SK-N-SH treated with all-trans-retinoic acid at 6 μM for 48 hours (cell line): Measurements from ENCODE around the gene PRKG1.

Experiments used
- ATAC-seq: fragments of 200-7000 bp; cut with Tn5 transposase; 3 replicates; pipeline ENCODE4 v1.9.1; 2020; ENCODE audit warnings: mild to moderate bottlenecking, moderate library complexity
- ARNTL ChIP-seq: fragments of 450-650 bp; formaldehyde crosslinking; IDR thresholded peaks from 2 replicates; pipeline ENCODE4 v1.5.0; 2020; ENCODE audit warnings: low read depth, mild to moderate bottlenecking, moderate library complexity, borderline replicate concordance
- BACH2 ChIP-seq: fragments of 250-450 bp; sonication (Bioruptor Pico); IDR thresholded peaks from 2 replicates; pipeline ENCODE4 v1.9.0; 2021; ENCODE audit warnings: mild to moderate bottlenecking, borderline replicate concordance
- CREB5 ChIP-seq: fragments of 250-450 bp; sonication (Bioruptor Pico); IDR thresholded peaks from 2 replicates; pipeline ENCODE4 v1.5.1; 2020; ENCODE audit warnings: low read depth, mild to moderate bottlenecking, moderate library complexity
- CSDC2 ChIP-seq: fragments of 250-450 bp; sonication (Bioruptor Pico); IDR thresholded peaks from 2 replicates; pipeline ENCODE4 v1.5.0; 2020; ENCODE audit warnings: mild to moderate bottlenecking, moderate library complexity
- CSRNP3 ChIP-seq: fragments of 250-450 bp; sonication (Bioruptor Pico); IDR thresholded peaks from 2 replicates; pipeline ENCODE4 v1.5.1; 2021; ENCODE audit warnings: mild to moderate bottlenecking, moderate library complexity
- ESRRG ChIP-seq: fragments of 250-450 bp; sonication (Bioruptor Pico); IDR thresholded peaks from 2 replicates; pipeline ENCODE4 v1.6.1; 2021; ENCODE audit warnings: mild to moderate bottlenecking
- GLIS3 ChIP-seq: fragments of 250-450 bp; sonication (Bioruptor Pico); IDR thresholded peaks from 2 replicates; pipeline ENCODE4 v1.5.0; 2020; ENCODE audit warnings: mild to moderate bottlenecking, moderate library complexity
- ISL1 ChIP-seq: fragments of 250-450 bp; sonication (Bioruptor Pico); IDR thresholded peaks from 2 replicates; pipeline ENCODE4 v2.1.2; 2022; ENCODE audit warnings: mild to moderate bottlenecking, moderate library complexity
- OSR1 ChIP-seq: fragments of 250-450 bp; sonication (Bioruptor Pico); IDR thresholded peaks from 2 replicates; pipeline ENCODE4 v1.8.0; 2022; ENCODE audit warnings: moderate library complexity, mild to moderate bottlenecking, inconsistent platforms
- PATZ1 ChIP-seq: fragments of 250-450 bp; sonication (Bioruptor Pico); IDR thresholded peaks from 2 replicates; pipeline ENCODE4 v1.8.0; 2020; ENCODE audit warnings: mild to moderate bottlenecking, moderate library complexity, borderline replicate concordance
- POU6F1 ChIP-seq: fragments of 250-450 bp; sonication (Bioruptor Pico); IDR thresholded peaks from 2 replicates; pipeline ENCODE4 v1.8.0; 2021; ENCODE audit warnings: low read depth, mild to moderate bottlenecking, moderate library complexity, borderline replicate concordance
- PPARA ChIP-seq: fragments of 250-450 bp; sonication (Bioruptor Pico); IDR thresholded peaks from 2 replicates; pipeline ENCODE4 v1.5.0; 2020; ENCODE audit warnings: mild to moderate bottlenecking, borderline replicate concordance
- RARB ChIP-seq: fragments of 250-450 bp; sonication (Bioruptor Pico); IDR thresholded peaks from 2 replicates; pipeline ENCODE4 v1.8.0; 2021; ENCODE audit warnings: mild to moderate bottlenecking, moderate library complexity
- SNAI2 ChIP-seq: fragments of 250-450 bp; sonication (Bioruptor Pico); IDR thresholded peaks from 2 replicates; pipeline ENCODE4 v1.5.0; 2020; ENCODE audit warnings: mild to moderate bottlenecking, moderate library complexity
- TCF4 ChIP-seq: fragments of 250-450 bp; sonication (Bioruptor Pico); IDR thresholded peaks from 2 replicates; pipeline ENCODE4 v1.8.0; 2021; ENCODE audit warnings: mild to moderate bottlenecking, moderate library complexity, borderline replicate concordance
- TOX ChIP-seq: fragments of 250-450 bp; sonication (Bioruptor Pico); IDR thresholded peaks from 2 replicates; pipeline ENCODE4 v1.8.0; 2021; ENCODE audit warnings: mild to moderate bottlenecking, moderate library complexity, borderline replicate concordance
- TSHZ2 ChIP-seq: fragments of 250-450 bp; sonication (Bioruptor Pico); IDR thresholded peaks from 2 replicates; pipeline ENCODE4 v1.5.0; 2020; ENCODE audit warnings: mild to moderate bottlenecking, moderate library complexity
- ZC3H10 ChIP-seq: fragments of 250-450 bp; sonication (Bioruptor Pico); IDR thresholded peaks from 2 replicates; pipeline ENCODE4 v1.5.1; 2021; ENCODE audit warnings: mild to moderate bottlenecking, moderate library complexity
- ZFP3 ChIP-seq: fragments of 250-450 bp; sonication (Bioruptor Pico); IDR thresholded peaks from 2 replicates; pipeline ENCODE4 v1.5.0; 2020; ENCODE audit warnings: mild to moderate bottlenecking, moderate library complexity
- ZNF565 ChIP-seq: fragments of 450-650 bp; formaldehyde crosslinking; conservative IDR thresholded peaks from 2 replicates; pipeline ENCODE4 v1.5.0; 2020; ENCODE audit warnings: low read depth, mild to moderate bottlenecking, moderate library complexity
- ZNF70 ChIP-seq: fragments of 450-650 bp; formaldehyde crosslinking; IDR thresholded peaks from 2 replicates; pipeline ENCODE4 v1.5.0; 2020; ENCODE audit warnings: mild to moderate bottlenecking, moderate library complexity

PRKG1 gene

GRCh38 chr10:52056291-52056690 lies 982.0 kb downstream of the PRKG1 start:
- ATAC-seq, result no peak
- no peak for TF ChIP-seq OSR1
- no peak for TF ChIP-seq ISL1 (CRISPR knock-in tag)
- TF ChIP-seq CREB5 (CRISPR knock-in tag), result no peak
- no peak for TF ChIP-seq POU6F1 (CRISPR knock-in tag)
- TF ChIP-seq ZNF565 (CRISPR knock-in tag), result no peak
- TF ChIP-seq BACH2, result no peak
- no peak for TF ChIP-seq CSRNP3
- TF ChIP-seq PATZ1 (CRISPR knock-in tag), result no peak
- TF ChIP-seq TCF4, result no peak
- TF ChIP-seq SNAI2 (CRISPR knock-in tag), result no peak
- TF ChIP-seq ZC3H10 (CRISPR knock-in tag), result no peak
- TF ChIP-seq PPARA (CRISPR knock-in tag), result no peak
- TF ChIP-seq ZFP3 (CRISPR knock-in tag), result no peak
- no peak for TF ChIP-seq TSHZ2 (CRISPR knock-in tag)
- TF ChIP-seq ESRRG (CRISPR knock-in tag), result no peak
- no peak for TF ChIP-seq RARB (CRISPR knock-in tag)

- no peak for ATAC-seq
- TF ChIP-seq TOX (CRISPR knock-in tag), result no peak
- TF ChIP-seq PATZ1 (CRISPR knock-in tag), result no peak
- TF ChIP-seq CSDC2 (CRISPR knock-in tag), result no peak
- no peak for TF ChIP-seq POU6F1 (CRISPR knock-in tag)
- TF ChIP-seq ZNF70, result no peak
- TF ChIP-seq ZNF565 (CRISPR knock-in tag), result no peak
- no peak for TF ChIP-seq SNAI2 (CRISPR knock-in tag)
- no peak for TF ChIP-seq PPARA (CRISPR knock-in tag)
- no peak for TF ChIP-seq TCF4
- no peak for TF ChIP-seq ZFP3 (CRISPR knock-in tag)
- TF ChIP-seq ISL1 (CRISPR knock-in tag), result no peak
- no peak for TF ChIP-seq CREB5 (CRISPR knock-in tag)
- TF ChIP-seq OSR1, result no peak
- TF ChIP-seq GLIS3 (CRISPR knock-in tag), result no peak
- TF ChIP-seq TSHZ2 (CRISPR knock-in tag), result no peak
- no peak for TF ChIP-seq RARB (CRISPR knock-in tag)
- TF ChIP-seq ARNTL (CRISPR knock-in tag), result no peak
- TF ChIP-seq ESRRG (CRISPR knock-in tag), result no peak
- TF ChIP-seq BACH2, result no peak
These were observed 984.8 kb downstream of the PRKG1 start for GRCh38 chr10:52059089-52059488.
